Central memory CD8-positive, alpha-beta T cell (primary cell): ENCODE data around the gene NR3C2.

Experiments used
- ATAC-seq: fragments of 150-1000 bp; cut with Tn5 transposase; replicated peaks from 2 replicates; pipeline ENCODE4 v1.10.0; 2022; ENCODE audit warnings: mild to moderate bottlenecking, moderate FRiP score, moderate number of reproducible peaks; ENCODE audit not compliant: poor library complexity, severe bottlenecking; ENCODE audit errors: extremely low read depth
- DNase-seq, 2 donors: peaks; one replicate each; pipeline ENCODE4 v3.0.0; 2021; ENCODE audit warnings: low spot score in 2 of 2
- H3K27ac Mint-ChIP-seq: one replicate; pipeline ENCODE4 v1.8.0; 2022; ENCODE audit warnings: low read depth, mild to moderate bottlenecking, moderate library complexity, mixed read lengths
- H3K27me3 Mint-ChIP-seq: one replicate; pipeline ENCODE4 v1.8.0; 2022; ENCODE audit warnings: mixed read lengths
- H3K36me3 Mint-ChIP-seq: one replicate; pipeline ENCODE4 v1.8.0; 2022; ENCODE audit warnings: mild to moderate bottlenecking, moderate library complexity, mixed read lengths; ENCODE audit not compliant: insufficient read depth
- H3K4me1 Mint-ChIP-seq: one replicate; pipeline ENCODE4 v1.8.0; 2022; ENCODE audit warnings: mixed read lengths
- H3K4me3 Mint-ChIP-seq: one replicate; pipeline ENCODE4 v1.8.0; 2022; ENCODE audit warnings: mild to moderate bottlenecking, moderate library complexity, mixed read lengths
- H3K9me3 Mint-ChIP-seq: one replicate; pipeline ENCODE4 v1.8.0; 2022; ENCODE audit warnings: mixed read lengths

Gene NR3C2

DNA sequence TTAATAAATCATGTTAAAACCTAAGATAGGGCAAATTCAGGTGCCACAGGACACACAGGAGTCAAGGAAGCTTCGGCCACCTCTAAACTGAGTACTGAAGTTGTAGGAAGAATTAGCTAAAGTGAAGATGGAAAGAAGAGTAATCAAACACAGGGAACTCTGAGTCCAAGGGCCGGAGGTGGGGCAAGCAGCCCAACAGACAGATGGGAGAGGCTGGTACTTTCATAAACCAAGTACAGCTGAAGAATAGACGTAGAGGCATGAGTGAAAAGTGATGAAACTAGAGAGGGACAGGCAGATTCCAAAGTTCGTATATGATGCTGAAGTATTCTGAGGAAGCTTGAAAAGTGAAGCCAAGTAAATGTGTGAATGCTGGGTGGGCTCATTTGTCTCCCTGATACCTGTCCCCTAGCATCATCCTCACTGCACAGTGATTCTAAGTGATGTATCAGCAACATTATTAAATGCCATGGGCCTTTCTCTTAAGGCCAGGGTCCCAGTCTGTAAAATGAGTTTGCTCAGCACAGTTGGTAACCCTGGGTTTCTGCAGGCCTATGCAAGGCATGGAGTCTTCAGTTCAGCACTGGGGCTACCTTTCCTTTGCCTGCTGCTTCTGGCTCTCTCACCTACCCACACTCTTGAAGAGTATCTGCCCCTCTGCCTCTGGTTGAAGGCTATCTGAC is 203.3 kb downstream of the NR3C2 start:
- DNase-seq (no peak), ATAC-seq (no peak)
- Mint-ChIP-seq H3K4me3 (no peak overlapping the region), H3K27me3 (no peaks in the 10 kb centered on the region), H3K36me3 (peaks cover 2% of the 10 kb centered on the region), H3K27ac (peak overlapping the region; percentile 30), H3K9me3 (no peaks in the 10 kb centered on the region), H3K4me1 (peaks cover 20% of the 10 kb centered on the region)

DNA sequence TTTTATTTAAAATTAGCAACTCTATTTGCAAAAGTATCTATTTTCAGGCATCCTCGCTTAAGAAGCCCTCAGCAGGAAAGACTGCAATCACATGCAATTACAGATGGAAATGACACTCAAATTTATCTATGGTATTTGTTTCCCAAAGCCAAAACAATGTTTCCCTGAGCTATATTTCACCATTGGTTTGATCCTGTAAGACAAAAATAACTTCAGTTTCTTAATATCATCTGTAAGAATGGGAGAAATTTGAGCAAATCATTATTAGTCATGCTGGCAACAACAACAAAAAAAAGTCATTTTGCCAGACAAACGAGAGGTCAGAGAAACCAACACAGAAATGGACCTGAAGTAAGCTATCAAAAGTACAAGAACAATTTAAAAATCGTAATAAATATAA is 204.1 kb downstream of the NR3C2 start:
- DNase-seq: no peak
- peaks cover 20% of the 10 kb centered on the region for H3K4me1 Mint-ChIP-seq
- no peaks in the 10 kb centered on the region for H3K27me3 Mint-ChIP-seq

DNA sequence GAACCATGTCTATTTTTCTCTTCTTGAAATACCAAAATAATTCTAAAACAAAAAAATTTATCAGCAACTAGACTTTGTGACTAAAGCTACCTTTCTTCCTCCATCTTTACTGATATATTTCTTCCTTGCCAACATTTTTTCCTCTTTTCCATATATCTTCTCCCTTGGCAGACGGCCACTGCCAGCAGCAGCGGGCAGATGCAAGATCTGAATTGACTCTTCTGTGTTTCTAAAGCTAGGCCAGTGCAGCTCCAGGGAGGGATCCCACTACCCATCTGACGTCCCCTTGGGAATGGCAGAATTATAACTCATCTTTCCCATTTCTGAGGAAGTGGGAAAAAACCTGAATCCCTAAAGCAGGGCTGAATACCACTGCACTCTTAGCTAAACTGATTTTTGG is 206.4 kb downstream of the NR3C2 start:
- ATAC-seq (no peak), DNase-seq (no peak)
- no peaks in the 10 kb centered on the region for H3K27me3 Mint-ChIP-seq
- H3K4me3 Mint-ChIP-seq: no peak overlapping the region
- peaks cover 2% of the 10 kb centered on the region for H3K36me3 Mint-ChIP-seq
- H3K4me1 Mint-ChIP-seq: peaks cover 12% of the 10 kb centered on the region
- H3K9me3 Mint-ChIP-seq: no peaks in the 10 kb centered on the region
- H3K27ac Mint-ChIP-seq: peak overlapping the region; percentile 42

More for the DNA sequence above, 204.1 kb downstream of the NR3C2 start:
- Mint-ChIP-seq H3K36me3 (peaks cover 2% of the 10 kb centered on the region), H3K27ac (no peak overlapping the region), H3K4me3 (no peak overlapping the region), H3K9me3 (no peaks in the 10 kb centered on the region)
- no peak for ATAC-seq

DNA sequence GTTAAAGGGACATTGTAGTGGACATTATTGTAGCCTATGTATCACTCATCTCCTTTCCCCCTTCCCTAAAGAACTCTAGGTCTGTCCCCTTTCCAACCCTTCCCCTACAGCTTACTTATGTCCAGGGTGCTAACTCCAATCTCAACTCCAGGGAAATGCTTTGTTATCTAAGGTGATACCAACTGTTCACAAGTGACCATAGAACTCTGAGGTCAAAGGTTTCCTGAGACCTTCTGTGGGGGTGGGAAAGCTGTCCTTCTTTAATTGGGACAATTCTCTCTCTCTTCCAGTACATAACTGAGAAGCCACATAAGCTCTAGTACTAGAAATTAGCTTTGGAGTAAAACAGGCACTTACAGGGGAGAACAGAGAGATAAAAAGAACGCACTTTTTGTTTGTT is 212.4 kb downstream of the NR3C2 start:
- no peaks in the 10 kb centered on the region for H3K27me3 Mint-ChIP-seq
- H3K4me1 Mint-ChIP-seq: no peaks in the 10 kb centered on the region
- ATAC-seq (no peak), DNase-seq (no peak)
- no peak overlapping the region for H3K4me3 Mint-ChIP-seq
- H3K9me3 Mint-ChIP-seq: no peaks in the 10 kb centered on the region
- no peak overlapping the region for H3K27ac Mint-ChIP-seq
- peaks cover 2% of the 10 kb centered on the region for H3K36me3 Mint-ChIP-seq

DNA sequence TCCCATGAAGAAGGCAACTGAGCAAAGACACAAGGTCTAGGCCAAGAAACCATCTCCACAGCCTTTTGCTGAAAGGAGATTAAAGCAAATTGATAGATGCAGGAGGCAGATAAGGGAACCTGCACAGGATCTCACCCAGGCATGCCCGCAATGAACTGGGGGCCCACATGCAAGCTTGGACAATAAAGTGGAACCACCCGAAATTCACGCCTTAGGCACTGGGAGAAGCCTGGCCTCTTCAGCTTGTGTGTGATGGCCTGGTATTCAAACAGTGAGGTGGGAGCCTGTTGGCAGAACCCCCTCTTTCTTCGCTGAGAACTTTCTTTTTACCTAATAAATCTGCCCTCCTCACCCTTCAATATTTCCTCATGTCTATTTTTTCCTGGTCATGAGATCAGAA is 213.2 kb downstream of the NR3C2 start:
- Mint-ChIP-seq H3K4me3 (no peak overlapping the region), H3K9me3 (no peaks in the 10 kb centered on the region), H3K36me3 (peaks cover 2% of the 10 kb centered on the region), H3K27ac (no peak overlapping the region), H3K27me3 (no peaks in the 10 kb centered on the region), H3K4me1 (no peaks in the 10 kb centered on the region)
- DNase-seq: no peak
- no peak for ATAC-seq

DNA sequence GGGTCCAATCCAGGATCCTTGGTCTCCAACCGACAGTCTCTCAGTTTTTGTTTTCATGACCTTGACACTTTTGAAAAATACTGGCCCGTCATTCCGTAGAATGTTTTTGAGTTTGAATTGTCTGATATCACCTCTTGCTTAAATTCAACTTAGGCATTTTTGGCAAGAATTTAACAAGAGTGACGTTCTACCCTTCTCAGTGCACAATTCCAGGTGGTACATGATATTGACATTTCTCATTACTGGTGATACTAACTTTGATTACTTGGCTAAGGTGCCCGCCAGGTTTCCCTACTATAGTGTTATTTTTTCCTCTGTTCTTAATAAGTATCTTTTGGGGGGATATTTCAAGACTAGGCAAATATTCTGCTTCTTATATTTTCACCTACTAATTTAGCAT is 215.1 kb downstream of the NR3C2 start:
- no peaks in the 10 kb centered on the region for H3K9me3 Mint-ChIP-seq
- no peaks in the 10 kb centered on the region for H3K4me1 Mint-ChIP-seq
- DNase-seq (no peak), ATAC-seq (no peak)
- H3K36me3 Mint-ChIP-seq: peaks cover 2% of the 10 kb centered on the region
- H3K4me3 Mint-ChIP-seq: no peak overlapping the region
- H3K27ac Mint-ChIP-seq: no peak overlapping the region
- no peaks in the 10 kb centered on the region for H3K27me3 Mint-ChIP-seq

DNA sequence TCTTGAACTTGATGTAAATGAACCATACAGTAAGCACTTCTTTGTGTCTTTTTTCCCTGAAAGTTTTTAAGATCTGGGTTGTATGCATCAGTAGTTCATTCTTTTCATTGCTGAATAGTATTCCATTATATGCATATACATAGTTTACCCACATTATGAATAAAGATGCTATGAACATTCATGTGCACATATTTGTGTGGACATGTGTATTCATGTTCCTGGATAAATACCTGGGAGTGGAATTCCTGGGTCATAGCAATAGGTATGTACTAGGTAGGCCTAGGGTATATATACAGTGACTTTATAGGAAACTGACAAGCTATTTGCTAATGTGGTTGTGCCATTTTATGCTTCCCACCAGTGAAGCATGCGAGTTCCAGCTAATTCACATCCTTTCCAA is 215.9 kb downstream of the NR3C2 start:
- Mint-ChIP-seq H3K9me3 (no peaks in the 10 kb centered on the region), H3K36me3 (peaks cover 2% of the 10 kb centered on the region), H3K27me3 (no peaks in the 10 kb centered on the region), H3K27ac (no peak overlapping the region), H3K4me3 (no peak overlapping the region), H3K4me1 (no peaks in the 10 kb centered on the region)
- ATAC-seq (no peak), DNase-seq (no peak)

DNA sequence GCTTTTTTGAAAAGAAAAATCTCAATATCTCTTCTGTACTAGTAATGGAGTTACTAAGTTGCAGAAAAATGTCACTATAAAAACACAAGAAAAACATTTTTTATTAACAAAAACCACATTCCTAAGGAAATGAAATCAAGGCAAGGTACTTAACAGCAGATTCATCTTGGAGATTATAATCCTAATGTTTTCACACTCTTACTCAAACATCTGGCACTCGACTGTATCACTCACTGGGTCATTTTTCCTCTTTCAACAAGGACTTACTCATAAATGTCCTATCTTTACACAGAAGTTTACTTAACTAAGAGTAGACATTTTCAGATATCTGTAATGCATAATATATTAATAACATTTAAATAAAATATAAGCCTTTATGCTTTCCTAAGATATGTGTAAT is 216.6 kb downstream of the NR3C2 start:
- no peak for ATAC-seq
- DNase-seq: no peak
- no peaks in the 10 kb centered on the region for H3K27me3 Mint-ChIP-seq
- no peaks in the 10 kb centered on the region for H3K4me1 Mint-ChIP-seq
- no peaks in the 10 kb centered on the region for H3K9me3 Mint-ChIP-seq
- peaks cover 2% of the 10 kb centered on the region for H3K36me3 Mint-ChIP-seq
- H3K4me3 Mint-ChIP-seq: no peak overlapping the region
- H3K27ac Mint-ChIP-seq: no peak overlapping the region

DNA sequence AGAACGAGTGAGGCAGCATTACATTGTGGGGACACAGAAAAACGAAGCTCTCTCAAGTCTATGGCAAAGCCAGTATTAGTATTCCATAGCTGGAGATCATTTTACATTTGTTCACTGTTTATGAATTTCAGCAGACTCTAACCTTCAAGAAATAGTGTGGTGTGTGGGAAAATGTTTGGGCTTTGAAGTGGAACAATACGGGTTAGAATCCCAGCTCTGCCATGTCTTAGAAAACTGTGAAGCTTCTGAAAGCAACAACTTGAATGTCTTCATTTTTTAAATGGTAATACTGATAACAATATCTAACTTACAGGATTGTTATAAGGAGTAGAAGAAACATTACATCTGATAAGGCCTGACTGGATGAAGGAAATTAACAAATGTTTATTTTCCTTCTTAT is 217.7 kb downstream of the NR3C2 start:
- Mint-ChIP-seq H3K4me3 (no peak overlapping the region), H3K27ac (no peak overlapping the region), H3K4me1 (no peaks in the 10 kb centered on the region), H3K27me3 (no peaks in the 10 kb centered on the region), H3K36me3 (no peaks in the 10 kb centered on the region), H3K9me3 (no peaks in the 10 kb centered on the region)
- DNase-seq (no peak), ATAC-seq (no peak)

DNA sequence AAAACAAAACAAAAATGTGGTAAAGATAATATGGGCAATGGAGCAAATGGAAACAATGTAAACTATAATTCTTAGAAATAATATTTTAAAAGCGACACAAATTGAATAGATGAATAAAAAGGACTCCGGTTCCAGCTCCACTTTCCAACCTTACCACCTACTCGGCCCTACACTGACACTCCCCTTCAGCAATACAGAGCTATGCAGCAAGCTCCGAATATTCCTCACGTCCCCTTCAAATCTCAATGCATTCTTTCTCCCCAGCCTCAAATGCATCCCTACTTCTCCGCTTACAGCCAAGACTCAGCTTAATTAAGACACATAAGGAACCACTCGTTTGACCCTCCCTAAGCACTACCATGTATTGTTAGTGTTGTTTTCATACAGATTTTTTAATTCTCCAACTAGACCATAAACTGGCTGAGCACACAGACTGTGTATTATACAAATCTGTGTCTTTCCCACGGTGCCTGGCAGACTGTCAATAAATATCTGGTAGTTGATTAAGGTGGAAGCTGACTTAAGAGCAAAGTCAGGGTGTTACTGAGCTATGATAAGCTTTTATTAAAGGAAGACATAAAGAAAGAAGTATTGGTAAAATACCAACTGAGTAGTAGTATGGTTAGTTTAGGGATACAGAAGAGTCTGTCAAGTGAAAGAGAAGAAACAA is 219.1 kb downstream of the NR3C2 start:
- Mint-ChIP-seq H3K4me3 (no peak overlapping the region), H3K27me3 (no peaks in the 10 kb centered on the region), H3K36me3 (no peaks in the 10 kb centered on the region), H3K4me1 (peaks cover 6% of the 10 kb centered on the region), H3K9me3 (no peaks in the 10 kb centered on the region), H3K27ac (no peak overlapping the region)
- ATAC-seq: no peak
- DNase-seq: no peak

DNA sequence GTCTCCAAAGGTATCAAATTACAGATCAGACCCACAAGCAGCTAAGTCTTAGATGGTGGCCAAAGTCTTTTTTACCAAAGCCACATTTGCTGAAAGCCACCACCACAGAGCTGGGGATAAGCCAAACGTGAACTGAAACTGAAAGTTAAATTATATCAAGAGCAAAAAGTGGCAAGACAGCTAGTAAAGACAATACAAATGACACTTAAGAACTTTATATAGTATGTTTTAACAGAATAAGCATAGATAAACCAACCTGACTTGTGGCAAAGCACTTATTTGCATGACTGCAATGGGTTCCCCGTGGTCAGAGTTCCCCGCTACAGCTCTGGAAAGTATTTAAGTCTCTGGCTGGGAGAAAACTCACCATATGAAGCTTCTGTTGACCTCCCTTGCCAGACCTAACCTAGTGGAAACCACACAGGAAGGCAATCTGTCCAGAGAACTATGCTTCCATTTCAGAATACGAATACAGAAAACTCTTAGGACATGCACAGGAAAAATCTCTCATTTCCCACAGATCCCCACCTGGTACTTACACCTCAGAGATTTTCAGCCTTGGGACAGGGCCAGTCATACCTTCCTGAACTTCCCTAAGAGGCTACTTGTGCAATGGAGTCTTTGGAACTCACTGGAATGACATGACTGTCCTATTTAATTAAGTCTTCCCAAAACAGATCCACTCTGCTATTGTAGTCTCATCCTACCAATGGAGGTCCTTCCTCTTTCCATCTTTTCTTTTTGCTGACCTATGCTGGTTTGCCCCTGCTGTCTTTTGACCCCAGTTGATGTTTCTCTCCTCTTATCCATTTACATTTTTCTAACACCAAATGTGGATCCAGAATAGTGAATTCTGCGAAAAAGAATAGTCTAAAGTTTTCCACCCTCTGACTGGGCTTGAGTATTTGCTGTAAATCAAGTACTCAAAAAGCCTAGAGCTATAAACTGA is 225.1 kb downstream of the NR3C2 start:
- Mint-ChIP-seq H3K36me3 (no peaks in the 10 kb centered on the region), H3K9me3 (no peaks in the 10 kb centered on the region), H3K4me1 (peaks cover 21% of the 10 kb centered on the region), H3K4me3 (peak overlapping the region; percentile 68), H3K27ac (peak overlapping the region; percentile 92), H3K27me3 (no peaks in the 10 kb centered on the region)
- ATAC-seq (peak; percentile 82), DNase-seq (no peak)

DNA sequence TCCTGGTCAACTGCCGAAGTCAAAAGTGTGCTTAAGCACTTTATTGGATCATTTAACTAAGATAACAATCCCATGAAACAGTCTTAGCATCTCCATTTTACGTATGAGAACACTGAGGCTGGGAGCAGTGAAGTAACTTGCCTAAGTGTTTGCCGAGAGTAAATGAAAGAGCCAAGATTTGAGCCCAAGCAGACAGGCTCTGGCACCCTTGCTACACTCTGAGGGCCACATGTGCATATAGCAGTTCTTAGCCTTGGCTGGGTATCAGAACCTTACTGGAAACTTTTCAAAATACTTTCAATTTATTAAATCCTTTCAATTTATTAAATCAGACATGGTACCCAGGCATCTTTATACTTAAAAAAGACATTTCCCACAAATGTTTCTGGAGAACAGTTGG is 225.9 kb downstream of the NR3C2 start:
- no peak for ATAC-seq
- H3K27me3 Mint-ChIP-seq: no peaks in the 10 kb centered on the region

More for the DNA sequence above, 225.9 kb downstream of the NR3C2 start:
- peaks cover 21% of the 10 kb centered on the region for H3K4me1 Mint-ChIP-seq
- no peaks in the 10 kb centered on the region for H3K9me3 Mint-ChIP-seq
- H3K27ac Mint-ChIP-seq: peak overlapping the region; percentile 92
- no peak for DNase-seq
- H3K4me3 Mint-ChIP-seq: peak overlapping the region; percentile 68
- H3K36me3 Mint-ChIP-seq: no peaks in the 10 kb centered on the region
